SW 1271 (cell line): ENCODE data around the gene PLP1.
A peak's percentile ranks its signal among the peaks of the same experiment; 100 is the strongest.

ENCODE experiments used
- DNase-seq, 2 experiments: peaks; one replicate each; lab custom pipeline; 2025; lab: John Stamatoyannopoulos, UW

Gene PLP1

DNA sequence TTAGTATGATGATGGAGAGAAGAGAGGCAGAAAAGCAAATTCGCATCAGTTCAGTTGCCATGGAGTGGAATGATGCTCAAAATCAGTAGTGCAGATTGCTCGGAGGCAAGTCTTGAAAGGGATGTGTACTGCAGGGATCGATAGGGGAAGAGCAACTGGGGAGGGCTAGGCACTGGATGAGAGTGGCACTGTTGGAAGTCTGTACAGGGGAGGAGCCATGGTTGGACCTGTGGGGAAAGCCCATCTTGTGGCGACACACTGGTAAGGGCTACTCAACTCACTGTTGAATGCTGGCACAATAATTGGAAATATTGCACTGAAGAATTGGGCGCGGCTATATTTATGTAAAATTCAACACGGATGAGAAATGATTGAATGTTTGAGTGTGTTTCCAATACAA is 54.2 kb downstream of the PLP1 start:
- no peak for DNase-seq

DNA sequence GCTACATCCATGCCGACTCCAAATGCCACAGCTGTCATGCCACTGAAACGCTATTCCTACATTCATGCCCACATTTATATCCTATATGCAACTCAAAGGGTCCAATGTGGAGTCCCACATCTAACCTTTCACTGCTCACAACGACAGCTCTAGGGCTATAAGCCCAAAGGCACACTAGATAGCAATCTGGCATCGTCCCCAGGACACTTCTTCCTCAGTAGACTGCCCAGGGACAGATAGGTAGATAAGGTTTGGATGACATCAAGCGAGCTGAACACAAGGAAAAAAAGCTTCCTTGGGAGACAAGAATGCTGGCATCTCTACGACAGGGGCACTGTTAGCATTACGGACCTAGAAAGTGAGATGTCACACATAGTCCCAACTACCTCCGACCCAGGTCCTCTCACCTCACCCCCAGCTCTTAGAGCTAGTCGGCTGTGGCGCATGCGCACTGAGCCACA is 54.7 kb downstream of the PLP1 start:
- DNase-seq = peak in 1 of 2 experiments; percentile 2

DNA sequence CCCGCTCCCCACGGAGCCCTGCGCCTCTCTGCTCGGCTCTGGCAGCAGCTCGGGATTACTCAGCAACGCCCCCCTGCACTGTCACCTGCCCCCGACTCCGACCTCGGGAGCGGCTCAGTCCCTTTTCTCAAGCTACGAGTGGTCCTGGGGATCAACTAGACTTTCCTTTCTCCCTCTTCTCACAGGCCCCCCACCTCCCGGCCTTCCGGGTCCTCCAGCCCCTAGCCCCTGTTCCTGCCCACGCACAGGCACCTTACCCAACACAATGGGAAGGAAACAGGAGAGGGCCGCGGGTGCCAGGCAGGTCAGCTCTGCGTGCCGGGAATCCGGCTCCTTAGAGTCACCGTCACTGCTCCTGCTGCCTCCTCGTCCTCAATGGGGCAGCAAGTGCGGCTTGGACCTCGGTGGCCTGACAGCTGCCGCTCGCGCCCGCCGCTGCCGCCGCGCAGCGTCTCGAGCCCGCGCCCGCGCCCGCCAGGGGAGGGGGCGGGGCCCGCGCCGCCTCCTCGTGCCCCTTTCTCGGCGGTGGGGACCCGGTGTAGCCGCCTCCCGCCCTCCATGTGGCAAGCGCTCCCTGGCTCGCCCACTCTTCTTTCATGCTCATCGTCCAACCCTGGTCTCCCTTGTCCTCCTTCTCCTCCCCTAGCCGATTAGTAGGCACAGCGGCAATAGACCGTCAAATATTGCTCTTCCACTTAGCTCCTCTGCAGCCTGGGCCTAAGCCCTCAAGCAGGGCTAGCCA is 55.3 kb downstream of the PLP1 start, which contains the start of gene RAB9B:
RAB9B (minus strand) TSS at position 455 of the 742 bp plus-strand sequence. CDS start 6,473 bp downstream, outside the sequence.
- DNase-seq = peak in 1 of 2 experiments; percentile 3

DNA sequence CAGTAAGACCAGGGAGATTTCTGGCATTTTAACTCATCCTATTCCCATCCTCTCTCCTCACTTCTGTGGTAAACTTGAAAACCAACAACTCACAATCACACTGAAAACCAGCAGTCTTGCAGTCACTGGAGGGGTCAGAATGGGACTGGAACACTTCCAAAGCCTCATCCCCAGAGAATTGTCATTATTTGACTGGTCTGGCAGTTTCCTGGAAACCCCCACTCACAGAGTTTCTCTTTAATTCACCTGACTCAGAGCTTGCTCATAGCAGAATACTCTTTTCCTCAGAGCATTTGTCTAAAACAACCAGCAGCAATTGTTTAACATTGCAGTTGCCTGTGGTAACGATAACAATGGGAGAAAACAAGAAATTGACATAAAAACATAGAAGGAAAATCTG is 62.8 kb downstream of the PLP1 start:
- no peak for DNase-seq
